GM12801 (cell line): ENCODE results near the gene EDEM3.

Experiments used
- CTCF ChIP-seq: IDR thresholded peaks from one replicate; pipeline ENCODE4 v1.5.1; 2011; ENCODE audit warnings: control low read depth; ENCODE audit not compliant: insufficient read length; ENCODE audit errors: extremely low read depth

Gene EDEM3

GRCh38 chr1:184768467-184768866 is 13.8 kb upstream of the EDEM3 start:
- no peak for TF ChIP-seq CTCF

GRCh38 chr1:184767591-184767990 is 12.9 kb upstream of the EDEM3 start:
- TF ChIP-seq CTCF, result no peak

GRCh38 chr1:184764483-184764882 is 9.8 kb upstream of the EDEM3 start:
- no peak for TF ChIP-seq CTCF

- TF ChIP-seq CTCF, result no peak
Observed at GRCh38 chr1:184761969-184762485, 7.4 kb upstream of the EDEM3 start.

GRCh38 chr1:184759651-184760050 is 5.0 kb upstream of the EDEM3 start:
- no peak for TF ChIP-seq CTCF

- no peak for TF ChIP-seq CTCF
Observed at GRCh38 chr1:184759112-184759511, 4.5 kb upstream of the EDEM3 start.

- no peak for TF ChIP-seq CTCF
Observed at GRCh38 chr1:184757891-184758290, 3.2 kb upstream of the EDEM3 start.

- no peak for TF ChIP-seq CTCF
Observed at GRCh38 chr1:184757406-184757805, 2.7 kb upstream of the EDEM3 start.
